NCI-H1417 treated with DMSO at 0.1 percent for 48 hours (cell line): ENCODE measurements around the gene CXADR.
"Not testable (repeated sequence)": the region's sequence is repeated elsewhere in the genome, so short reads cannot be mapped to it uniquely, and the experiment has no call there.

ENCODE experiments used
- DNase-seq: peaks from one replicate; lab custom pipeline; 2025; lab: John Stamatoyannopoulos, UW

Gene CXADR

DNA sequence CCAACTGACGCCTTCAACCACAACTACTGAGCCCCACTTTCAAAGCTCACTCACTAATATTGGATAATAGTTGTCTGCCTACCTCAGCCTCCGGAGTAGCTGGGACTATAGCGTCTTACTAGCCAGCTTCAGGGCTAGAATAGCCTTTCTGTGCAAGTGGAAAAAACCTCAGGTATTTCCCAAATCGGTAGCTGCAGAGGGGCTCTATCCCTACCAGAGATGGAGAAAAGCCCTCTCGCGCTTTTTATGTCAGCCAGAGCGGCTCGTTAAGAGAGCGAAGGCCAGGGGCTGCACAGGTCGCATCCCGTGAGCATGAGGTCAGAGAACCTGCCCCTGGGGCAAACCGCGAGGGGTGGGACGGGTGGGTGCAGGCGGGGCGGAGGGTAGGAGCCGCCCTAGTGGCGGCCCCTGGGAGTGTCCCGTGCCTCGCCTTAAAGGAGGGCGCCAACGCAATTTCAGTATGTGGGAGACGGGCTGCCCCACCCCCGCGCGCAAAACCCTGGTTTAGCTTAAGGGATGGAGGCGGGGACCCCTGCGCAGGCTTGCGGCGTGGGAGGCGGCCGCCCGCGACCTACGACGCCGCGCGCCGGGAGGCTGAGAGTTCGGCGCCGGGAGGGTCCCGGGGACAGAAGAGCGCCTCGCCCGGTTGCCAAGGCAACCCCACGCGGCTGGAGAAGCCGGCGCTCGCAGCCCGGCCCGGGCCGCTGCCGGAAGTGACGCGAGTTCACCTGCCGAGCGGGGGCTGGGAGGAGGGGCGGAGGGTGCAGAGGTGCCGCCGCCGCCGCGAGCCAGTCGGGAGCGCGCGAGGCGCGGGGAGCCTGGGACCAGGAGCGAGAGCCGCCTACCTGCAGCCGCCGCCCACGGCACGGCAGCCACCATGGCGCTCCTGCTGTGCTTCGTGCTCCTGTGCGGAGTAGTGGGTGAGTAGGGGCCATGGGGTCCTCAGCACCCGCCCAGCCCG is at the start of gene CXADR:
TSS of gene CXADR (plus strand) at position 791 of the 961 bp plus-strand sequence. CDS start at position 878, 87 bp downstream.
- peak; percentile 62 for DNase-seq

DNA sequence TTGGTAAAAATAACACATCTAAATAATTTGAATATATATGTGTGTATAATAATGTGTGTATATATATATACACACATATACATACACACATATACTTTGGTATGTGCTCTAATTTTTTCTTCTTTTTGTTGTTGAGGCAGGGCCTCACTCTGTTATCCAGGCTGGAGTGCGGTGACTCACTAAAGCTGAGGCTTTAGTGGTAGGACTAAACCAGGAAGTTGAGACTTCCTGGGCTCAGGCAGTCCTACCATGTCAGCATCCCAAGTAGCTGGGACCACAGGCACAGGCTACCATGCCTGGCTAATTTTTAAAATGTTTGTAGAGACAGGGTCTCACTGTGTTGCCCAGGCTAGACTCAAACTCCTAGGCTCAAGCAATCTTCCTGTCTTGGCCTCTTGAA is 46.7 kb upstream of the CXADR start:
- no peak for DNase-seq

DNA sequence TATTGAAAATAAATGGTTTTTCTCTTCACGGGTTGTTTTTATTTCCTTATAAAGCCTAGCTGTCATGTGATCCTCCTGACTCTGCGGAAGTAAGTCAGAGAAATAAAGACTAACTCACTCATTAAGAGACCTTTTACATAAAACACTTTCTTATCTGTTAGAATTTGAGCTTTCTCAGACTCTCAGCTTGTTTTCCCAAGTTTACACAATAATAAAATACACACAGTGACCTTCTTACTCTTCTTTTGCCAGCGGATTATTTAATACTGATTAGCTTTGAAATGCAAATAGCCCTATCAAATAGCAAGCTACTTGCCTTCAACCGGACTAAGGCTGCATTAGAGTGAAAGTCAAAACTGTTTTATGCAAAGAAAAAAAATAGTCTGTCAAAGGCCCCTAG is 45.5 kb upstream of the CXADR start:
- DNase-seq = no peak

DNA sequence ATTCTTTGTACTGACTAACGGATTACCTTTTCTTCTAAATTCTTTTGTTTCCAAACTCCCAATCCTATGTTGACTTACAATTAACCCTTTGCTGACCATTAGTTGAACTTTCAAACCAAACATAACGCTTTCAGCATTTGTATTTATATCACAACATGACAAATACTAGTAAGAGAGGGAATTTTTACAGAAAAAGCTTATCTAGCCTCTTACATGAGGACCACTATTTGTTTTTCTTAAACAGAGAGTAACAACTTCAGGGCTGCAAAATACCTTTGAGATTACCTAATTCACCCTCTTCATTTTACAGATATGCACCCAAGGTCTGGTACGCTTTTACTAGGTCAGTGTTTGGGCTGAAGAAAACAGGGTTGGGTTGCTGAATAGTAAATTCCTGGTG is 45.0 kb upstream of the CXADR start:
- no peak for DNase-seq

DNA sequence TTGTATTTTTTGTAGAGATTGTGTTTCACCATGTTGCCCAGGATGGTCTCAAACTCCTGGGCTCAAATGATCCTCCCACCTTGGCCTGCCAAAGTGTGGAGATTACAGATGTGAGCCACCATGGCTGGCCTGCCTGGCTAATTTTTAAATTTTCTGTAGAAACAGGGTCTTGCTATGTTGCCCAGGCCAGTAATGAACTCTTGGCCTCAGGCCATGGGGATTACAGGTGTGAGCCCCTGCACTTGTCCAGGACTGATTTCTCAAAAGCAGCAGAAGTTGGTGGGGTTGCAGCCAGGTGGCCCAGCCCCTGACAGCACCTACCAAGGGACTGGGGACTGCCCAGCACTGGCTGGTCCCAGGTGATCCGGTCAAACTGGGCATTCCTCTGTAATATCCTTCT is 44.1 kb upstream of the CXADR start:
- DNase-seq = no peak

DNA sequence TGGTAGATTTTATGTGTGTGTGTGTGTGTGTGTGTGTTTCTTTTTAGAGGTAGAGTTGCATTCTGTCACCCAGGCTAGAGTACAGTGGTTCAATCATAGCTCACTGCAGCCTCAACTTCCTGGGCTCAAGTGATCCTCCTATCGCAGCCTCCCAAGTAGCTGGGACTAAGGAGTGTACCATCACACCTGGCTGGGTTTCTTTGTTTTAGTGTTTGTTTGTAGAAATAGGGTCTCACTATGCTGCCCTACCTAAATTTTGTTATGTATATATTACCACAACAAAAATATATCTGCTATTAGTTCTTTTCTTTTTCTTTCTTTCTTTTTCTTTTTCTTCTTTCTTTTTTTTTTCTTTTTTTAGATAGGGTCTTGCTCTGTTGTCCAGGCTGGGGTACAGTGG is 43.1 kb upstream of the CXADR start:
- no peak for DNase-seq

DNA sequence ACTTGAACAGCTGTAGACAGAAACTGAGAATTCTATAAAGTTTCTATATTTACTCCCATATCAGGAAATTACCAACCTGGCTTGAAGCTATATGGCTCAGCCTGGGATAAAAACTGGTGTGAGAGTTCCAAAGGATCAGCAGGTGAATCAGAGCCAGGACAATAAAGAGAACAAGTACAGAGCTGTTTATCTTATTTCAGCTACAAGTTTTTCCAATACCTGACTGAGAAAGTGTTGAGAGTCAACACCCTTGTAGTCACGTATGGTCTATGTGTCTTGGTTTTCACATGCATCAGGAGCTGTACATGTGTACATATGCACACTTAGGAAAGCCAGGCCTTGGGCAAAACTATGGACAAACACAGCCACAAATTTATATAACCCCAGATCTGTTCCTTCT is 40.7 kb upstream of the CXADR start:
- DNase-seq = no peak

DNA sequence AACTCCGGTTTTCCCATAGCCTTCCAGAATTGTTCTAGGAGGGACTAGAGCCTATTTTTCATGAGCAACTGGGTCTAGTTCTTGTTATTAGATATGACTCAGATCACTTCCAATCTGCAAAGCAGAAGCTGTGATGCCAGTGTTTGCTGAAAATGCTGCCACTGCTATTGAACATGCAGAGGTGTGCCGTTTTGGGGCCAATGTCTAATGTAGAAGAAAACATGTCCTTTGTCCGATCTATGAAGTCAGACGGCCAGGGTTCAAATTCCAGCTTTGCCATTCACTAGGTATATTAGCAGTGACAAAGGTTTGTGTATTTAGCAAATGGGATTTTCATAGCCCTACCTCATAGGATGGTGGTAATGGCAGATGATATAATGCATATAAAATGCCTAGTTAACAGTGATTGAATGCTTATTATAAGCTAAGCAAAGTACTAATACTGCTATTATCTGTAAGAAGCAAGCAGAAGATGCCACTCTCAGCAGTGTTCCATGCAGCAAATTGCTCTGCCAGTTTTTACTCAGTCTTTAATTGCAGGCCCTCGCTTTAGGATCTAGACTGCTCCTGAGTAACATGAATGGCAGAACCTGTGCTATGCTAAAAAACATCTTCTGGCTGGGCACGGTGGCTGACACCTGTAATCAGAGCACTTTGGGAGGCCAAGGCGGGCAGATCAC is 40.1 kb upstream of the CXADR start:
- DNase-seq = no peak

DNA sequence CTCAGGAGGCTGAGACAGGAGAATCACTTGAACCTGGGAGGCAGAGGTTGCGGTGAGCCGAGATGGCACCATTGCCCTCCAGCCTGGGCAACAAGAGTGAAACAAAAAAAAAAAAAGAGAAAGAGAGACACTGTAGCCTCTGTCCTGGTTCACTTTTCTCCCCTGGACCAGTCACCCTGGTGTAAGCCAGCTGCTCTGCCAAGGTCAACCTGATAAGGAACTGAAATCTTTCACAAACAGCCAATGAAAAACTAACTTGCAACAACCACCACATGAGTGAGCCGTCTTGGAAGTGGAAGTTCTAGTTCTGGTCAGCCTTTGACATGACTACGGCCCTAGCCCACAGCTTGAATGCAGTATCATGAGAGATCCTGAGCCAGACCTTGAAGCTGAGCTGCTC is 36.8 kb upstream of the CXADR start:
- no peak for DNase-seq

DNA sequence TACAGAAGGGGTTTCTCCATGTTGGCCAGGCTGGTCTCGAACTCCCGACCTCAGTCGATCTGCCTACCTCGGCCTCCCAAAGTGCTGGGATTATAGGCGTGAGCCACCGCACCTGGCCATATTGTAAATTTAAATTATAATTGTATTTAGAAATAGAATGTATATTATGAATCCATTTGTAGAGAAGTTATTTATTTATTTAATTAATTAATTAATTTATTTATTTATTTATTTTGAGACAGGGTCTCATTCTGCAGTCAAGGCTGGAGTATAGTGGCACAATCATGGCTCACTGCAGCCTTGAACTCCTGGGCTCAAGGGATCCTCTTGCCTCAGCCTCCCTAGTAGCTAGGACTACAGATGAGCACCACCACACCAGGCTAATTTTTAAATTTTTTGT is 34.7 kb upstream of the CXADR start:
- DNase-seq = not testable (repeated sequence)

DNA sequence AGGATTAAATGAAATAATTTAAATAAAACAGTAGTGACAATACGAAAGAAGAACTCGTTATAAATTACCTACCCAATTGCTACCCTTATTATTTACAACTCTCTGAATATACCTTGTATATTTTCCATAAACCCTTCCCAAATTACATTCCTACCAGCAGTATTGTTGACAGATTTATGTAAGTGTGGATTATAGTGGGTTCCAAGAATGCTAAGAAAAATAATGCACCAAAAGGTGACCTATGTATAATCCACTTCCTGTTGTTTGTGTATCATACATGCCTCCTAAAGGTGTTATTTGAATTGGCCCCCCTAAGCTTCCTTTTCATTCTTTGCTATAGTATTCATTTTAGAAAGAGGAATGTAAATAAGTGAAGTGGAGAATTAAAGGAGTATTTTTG is 33.2 kb upstream of the CXADR start:
- no peak for DNase-seq

DNA sequence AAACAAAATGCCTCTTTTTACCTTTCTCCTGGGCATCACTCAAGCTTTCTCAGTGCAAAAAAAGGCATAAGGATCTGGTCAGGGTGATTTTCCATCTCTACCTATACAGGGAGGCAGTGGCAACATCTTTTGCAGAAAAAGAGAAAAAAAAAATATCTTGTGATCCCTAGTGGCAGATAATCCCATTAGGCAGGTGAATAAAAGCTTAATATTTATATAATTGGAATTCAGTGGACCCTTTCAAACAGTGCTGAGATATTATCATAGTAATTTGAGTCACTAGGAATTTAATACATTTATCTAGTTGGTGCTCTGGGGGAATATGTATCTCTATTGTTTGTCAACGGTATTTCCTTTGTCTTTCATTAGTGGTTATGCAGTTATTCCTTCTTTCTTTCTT is 29.9 kb upstream of the CXADR start:
- no peak for DNase-seq

DNA sequence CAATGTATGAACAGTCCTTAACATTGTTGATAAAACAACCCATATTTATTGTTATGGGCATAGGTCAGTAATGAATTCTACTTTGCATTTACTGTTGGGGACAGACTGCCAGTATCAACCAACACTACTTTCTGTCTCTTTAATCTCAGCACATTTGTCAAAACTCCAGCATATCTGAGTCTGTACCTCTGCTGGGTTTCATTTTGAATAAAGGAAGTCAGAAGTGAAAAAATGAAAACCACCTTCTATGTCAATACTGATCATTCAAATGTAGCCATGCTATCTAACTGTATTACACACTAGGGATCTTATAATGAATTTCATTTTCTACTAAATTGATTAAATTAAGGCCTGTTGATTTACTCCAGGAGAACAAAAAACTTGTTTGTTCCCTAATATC is 24.2 kb upstream of the CXADR start:
- DNase-seq = no peak

DNA sequence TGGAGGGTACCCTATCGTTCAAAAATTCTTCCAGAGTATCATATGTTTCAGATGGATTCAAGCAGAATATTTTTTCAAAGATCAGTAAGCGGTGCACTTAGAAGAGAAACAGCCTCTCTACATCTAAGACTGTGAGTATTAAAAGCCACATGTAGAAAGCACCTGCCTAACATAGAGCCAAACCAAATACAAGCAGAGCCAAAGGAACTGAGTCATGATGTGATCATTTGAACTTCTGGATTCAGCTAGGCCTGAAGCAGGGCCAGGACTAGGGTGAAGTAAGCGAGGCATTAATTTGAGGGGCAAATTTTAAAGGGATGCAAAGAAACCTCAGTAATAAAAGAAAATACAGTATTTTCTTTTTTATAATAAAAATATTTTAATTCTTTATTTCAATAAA is 23.3 kb upstream of the CXADR start:
- not testable (repeated sequence) for DNase-seq

DNA sequence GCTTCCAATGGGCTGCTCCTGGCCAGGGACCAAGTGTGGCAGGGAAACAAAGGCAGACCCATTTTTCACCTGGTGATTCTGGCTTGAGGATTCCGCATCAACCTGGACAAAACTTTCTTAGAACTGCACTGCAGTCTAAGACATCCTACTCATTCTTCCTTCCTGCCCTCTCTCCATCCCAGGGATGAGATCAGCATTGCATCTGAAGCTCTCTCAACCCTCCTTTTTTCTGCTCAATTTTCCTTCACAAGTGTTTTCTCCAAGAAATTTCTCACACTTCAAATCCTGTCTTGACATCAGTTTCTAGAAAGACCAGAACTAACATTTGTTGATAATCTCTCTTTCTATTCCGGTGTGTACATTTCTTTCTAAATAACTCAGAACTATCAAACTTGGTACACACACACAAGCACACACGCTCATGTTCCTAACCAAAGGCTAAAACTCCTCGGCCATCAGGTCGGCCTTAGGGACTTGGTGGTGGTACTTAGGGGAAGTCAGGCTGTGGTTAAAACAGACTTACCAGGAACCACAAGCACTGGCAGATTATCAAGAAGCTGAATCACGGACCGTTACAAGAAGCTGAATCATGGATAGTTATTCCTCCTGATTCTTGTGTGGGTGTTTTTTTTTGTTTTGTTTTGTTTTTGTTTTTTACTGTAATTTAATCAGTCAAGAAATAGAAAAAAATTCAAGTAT is 21.0 kb upstream of the CXADR start:
- no peak for DNase-seq

DNA sequence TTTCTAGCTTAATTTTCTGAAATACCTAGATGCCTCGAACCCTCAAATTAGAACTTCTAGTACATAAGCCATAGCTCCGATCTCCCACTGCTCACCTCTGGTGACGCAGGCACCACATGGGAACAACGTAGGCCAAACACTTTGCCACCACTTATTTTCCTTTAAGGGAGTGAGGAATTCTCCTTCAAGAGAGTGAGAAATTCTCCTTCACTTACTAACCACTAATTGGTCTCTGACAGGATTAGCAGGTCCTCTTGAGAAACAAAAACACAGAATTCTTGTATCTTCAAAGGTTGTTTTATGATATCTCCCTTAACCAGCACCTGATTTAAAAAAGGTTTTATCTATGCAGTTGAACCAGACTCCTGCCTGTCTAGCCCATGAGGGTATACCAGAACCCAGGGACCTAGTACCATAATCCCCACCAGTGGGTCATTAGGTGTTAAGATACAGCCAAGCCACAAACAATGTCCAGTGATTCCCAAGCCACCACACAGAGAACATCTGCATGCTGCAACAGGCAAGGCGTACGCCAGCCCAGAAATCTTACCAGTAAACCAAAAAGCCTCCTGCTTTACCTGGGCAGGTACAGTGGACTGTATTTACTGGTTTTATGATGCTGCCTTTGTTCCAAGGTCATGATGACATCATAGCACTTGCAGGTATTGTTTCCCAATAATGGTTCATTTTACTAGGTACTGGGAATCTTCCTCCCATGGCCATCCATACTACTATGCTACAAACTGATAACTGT is 20.3 kb upstream of the CXADR start:
- DNase-seq = no peak

DNA sequence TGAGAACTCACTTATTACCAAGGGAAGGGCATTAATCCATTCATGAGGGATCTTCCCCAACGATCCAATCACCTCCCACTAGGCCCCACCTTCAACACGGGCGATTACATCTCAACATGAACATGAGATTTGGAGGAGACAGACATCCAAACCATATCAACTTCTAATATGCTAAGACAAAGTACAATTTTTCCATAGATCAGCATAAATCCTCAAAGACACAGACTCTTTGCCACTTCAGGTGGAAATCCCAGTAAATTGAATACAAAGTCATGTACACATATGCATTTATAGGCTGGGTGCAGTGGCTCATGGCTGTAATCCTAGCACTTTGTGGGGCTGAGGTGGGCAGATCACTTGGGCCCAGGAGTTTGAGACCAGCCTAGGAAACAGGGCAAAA is 18.8 kb upstream of the CXADR start:
- DNase-seq = no peak

DNA sequence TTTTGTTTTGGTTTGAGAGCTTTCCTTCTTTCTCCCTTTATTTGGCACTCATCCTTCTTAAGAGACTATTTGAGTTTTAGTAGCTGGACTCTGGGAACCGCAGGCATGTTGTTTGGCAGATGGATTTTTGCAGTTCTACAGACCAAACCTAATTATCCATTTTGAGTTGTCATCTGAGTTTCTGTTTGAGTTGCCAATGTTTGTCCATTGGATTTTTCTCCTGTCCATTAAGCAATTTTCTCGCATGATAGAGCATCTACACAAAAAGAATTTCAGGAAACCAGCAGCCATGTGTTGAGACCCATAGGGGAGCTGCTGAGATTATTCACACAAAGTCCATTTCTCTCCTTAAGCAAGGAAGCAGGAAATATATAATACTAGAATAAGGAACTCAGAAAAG is 17.2 kb upstream of the CXADR start:
- DNase-seq = peak; percentile 58

DNA sequence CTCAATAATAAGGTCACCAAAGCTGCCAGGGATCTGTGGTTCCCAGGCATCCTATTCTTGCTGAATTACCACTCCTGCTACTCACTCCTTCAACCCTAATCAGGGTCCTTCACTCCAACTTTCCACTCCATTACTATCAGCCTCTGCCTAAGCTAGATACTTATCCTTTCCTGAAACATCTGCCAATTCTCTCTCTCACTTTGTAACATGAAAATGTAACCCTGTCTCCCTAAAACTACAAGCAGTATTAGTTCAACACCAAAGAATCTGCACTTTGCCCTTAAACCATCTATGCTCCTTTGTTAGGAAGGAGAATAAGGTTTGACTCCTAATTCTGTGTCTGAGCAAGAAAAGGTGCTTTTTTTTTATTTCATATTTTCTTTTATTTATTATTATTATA is 15.5 kb upstream of the CXADR start:
- no peak for DNase-seq

DNA sequence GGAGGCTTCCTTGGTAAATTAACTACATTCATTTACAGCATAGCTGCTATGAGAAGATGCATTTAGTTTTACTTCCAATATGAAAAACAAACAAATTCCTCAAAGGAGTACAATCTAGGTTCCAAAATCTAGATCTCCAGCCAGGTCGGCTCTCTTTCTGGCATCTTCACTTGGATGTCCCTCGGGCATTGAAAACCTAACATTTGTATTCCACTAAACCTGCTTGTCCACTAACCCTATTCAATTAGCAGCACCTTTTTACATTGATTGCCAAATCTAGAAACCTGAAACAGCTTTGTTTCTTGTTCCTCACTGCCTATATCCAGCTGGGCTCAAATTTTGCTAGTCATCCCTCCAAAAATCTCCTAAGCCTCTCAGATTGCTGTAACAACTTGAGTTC is 14.3 kb upstream of the CXADR start:
- DNase-seq = no peak

DNA sequence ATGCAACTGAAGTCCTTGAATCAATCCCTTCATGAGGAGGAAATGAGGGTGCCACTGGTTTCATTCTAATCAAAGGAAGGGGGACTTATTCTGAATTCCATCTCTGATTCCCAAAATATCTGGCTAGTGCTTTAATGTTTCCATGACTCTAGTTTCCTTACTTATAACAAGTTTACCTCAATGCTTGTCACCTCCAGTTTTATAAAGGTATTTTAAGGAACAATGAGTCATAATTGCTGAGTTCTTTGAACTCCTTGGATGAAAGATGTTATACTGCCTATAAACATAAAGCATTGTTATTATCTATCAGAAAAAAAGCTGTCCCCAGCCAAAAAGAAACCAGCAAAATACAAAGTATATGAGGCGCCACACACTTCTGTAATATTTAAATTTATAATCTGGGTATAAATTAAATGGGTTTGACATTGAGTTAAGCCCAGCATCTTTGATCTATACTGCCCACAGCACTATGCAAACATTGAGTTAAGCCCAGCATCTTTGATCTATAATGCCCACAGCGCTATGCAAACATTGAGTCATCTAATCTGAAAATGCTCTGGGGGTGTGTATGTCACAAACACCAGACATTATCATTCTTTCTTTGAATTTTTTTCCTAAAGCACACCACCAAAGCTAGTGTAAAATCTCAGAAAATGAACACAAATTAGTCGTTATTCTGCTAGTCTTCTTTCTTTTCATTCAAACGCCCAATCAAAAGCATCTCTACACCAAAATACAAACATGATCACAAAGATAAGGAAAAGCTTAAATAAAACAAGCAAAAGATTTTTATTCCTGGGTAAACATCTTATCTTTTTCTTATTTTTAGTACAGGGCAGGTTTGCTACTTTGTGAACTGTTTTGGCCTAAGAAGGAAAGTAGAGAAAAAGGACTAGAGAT is 11.5 kb upstream of the CXADR start:
- DNase-seq = peak; percentile 70
